Measurements from ENCODE around the gene ANTKMT. TPM values are rescaled to one million over a fixed set of nuclear protein-coding genes. Genes with fewer than 3 reads are reported as not detected.

Gene ANTKMT
- total and polyA plus RNA-seq, 2 donors from 2014 or later, result 44.1 to 70.4 TPM

DNA sequence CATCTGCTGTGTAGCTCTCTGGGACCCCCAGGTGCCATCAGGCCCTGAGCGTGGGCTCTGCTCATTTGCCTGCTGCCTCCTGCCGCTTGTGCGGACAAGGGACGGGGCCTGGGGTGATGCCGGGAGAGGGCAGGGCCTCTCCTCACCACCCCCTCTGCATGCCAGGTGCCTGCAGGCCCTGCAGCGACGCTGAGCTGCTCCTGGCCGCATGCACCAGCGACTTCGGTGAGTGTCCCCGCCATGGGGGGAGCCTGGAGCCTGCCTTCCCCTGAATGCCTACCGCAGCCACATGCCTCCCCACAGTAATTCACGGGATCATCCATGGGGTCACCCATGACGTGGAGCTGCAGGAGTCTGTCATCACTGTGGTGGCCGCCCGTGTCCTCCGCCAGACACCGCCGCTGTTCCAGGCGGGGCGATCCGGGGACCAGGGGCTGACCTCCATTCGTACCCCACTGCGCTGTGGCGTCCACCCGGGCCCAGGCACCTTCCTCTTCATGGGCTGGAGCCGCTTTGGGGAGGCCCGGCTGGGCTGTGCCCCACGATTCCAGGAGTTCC, 4.1 kb upstream of the ANTKMT start:
- DNase-seq, result no peak
- TF ChIP-seq, protein P1, sequence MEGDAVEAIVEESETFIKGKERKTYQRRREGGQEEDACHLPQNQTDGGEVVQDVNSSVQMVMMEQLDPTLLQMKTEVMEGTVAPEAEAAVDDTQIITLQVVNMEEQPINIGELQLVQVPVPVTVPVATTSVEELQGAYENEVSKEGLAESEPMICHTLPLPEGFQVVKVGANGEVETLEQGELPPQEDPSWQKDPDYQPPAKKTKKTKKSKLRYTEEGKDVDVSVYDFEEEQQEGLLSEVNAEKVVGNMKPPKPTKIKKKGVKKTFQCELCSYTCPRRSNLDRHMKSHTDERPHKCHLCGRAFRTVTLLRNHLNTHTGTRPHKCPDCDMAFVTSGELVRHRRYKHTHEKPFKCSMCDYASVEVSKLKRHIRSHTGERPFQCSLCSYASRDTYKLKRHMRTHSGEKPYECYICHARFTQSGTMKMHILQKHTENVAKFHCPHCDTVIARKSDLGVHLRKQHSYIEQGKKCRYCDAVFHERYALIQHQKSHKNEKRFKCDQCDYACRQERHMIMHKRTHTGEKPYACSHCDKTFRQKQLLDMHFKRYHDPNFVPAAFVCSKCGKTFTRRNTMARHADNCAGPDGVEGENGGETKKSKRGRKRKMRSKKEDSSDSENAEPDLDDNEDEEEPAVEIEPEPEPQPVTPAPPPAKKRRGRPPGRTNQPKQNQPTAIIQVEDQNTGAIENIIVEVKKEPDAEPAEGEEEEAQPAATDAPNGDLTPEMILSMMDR (IDR thresholded peaks at IDR 0.05; ENCODE audit: borderline replicate concordance, extremely low read depth, insufficient read depth), result no peak
- intact Hi-C loops (cut with DNase I), result no loop called here
- FAIRE-seq, result no peak
- Histone ChIP-seq H3K27me3 (ENCODE audit: control insufficient read depth, insufficient read depth, low read length) (no peaks in the 10 kb centered on the region), H3K27ac (ENCODE audit: low read depth in 2 of 2, low read length in 2 of 2) (no peak overlapping the region), H3K9ac (ENCODE audit: low read length in 3 of 3) (no peak overlapping the region), H3K4me1 (ENCODE audit: control insufficient read depth in 2 of 3, insufficient read depth in 2 of 3, low read depth in 1 of 3, low read length in 3 of 3) (peaks cover 0 to 37% (median 4%) of the 10 kb centered on the region in 3 donors), H3K36me3 (ENCODE audit: control insufficient read depth in 2 of 3, insufficient read depth in 3 of 3, low read length in 3 of 3) (no peaks in the 10 kb centered on the region), H3K9me3 (ENCODE audit: control insufficient read depth in 2 of 3, insufficient read depth in 1 of 3, low read length in 3 of 3) (no peaks in the 10 kb centered on the region), H3K4me3 (ENCODE audit: low read length in 3 of 3) (no peak overlapping the region)

- H3K27me3 ChIP-seq (ENCODE audit: control insufficient read depth, insufficient read depth, low read length), result no peaks in the 10 kb centered on the region
- no peak overlapping the region for H3K9ac ChIP-seq (ENCODE audit: low read length in 3 of 3)
- FAIRE-seq (no peak), DNase-seq (no peak)
- TF ChIP-seq, protein P1 (IDR thresholded peaks at IDR 0.05; ENCODE audit: borderline replicate concordance, extremely low read depth, insufficient read depth), result no peak
- no peak overlapping the region for H3K27ac ChIP-seq (ENCODE audit: low read depth in 2 of 2, low read length in 2 of 2)
- intact Hi-C loops (cut with DNase I), result no loop called here
- no peak overlapping the region for H3K4me3 ChIP-seq (ENCODE audit: low read length in 3 of 3)
- no peaks in the 10 kb centered on the region for H3K9me3 ChIP-seq (ENCODE audit: control insufficient read depth in 2 of 3, insufficient read depth in 1 of 3, low read length in 3 of 3)
- peaks cover 0 to 38% (median 4%) of the 10 kb centered on the region in 3 donors for H3K4me1 ChIP-seq (ENCODE audit: control insufficient read depth in 2 of 3, insufficient read depth in 2 of 3, low read depth in 1 of 3, low read length in 3 of 3)
- H3K36me3 ChIP-seq (ENCODE audit: control insufficient read depth in 2 of 3, insufficient read depth in 3 of 3, low read length in 3 of 3), result no peaks in the 10 kb centered on the region
Measured at GRCh38 chr16:717450-718245, 3.3 kb upstream of the ANTKMT start.

DNA sequence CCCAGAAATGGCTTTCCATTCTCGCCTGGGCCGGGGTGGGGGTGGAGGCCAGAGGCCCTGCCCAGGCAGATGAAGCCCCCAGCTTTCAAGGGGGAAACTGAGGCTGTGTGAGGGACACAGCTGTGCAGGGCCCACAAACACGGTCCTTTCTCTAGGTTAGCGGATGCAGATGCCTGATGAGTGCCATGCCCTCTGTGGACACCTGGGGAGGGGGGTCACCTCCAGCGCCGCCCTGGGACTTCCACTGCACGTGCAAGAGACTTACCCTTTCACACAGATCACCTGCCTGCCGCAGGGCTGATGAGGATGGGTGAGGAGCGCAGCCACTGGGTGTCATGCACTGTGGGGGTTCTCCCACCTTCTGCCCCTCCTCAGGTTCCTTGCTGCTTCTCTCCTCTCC, 2.6 kb upstream of the ANTKMT start:
- no peak overlapping the region for H3K4me3 ChIP-seq (ENCODE audit: low read length in 3 of 3)
- intact Hi-C loops (cut with DNase I), result no loop called here
- FAIRE-seq (no peak), DNase-seq (no peak)
- peaks cover 0 to 38% (median 4%) of the 10 kb centered on the region in 3 donors for H3K4me1 ChIP-seq (ENCODE audit: control insufficient read depth in 2 of 3, insufficient read depth in 2 of 3, low read depth in 1 of 3, low read length in 3 of 3)
- no peaks in the 10 kb centered on the region for H3K9me3 ChIP-seq (ENCODE audit: control insufficient read depth in 2 of 3, insufficient read depth in 1 of 3, low read length in 3 of 3)
- no peaks in the 10 kb centered on the region for H3K27me3 ChIP-seq (ENCODE audit: control insufficient read depth, insufficient read depth, low read length)
- H3K27ac ChIP-seq (ENCODE audit: low read depth in 2 of 2, low read length in 2 of 2), result no peak overlapping the region
- H3K9ac ChIP-seq (ENCODE audit: low read length in 3 of 3), result no peak overlapping the region
- TF ChIP-seq, protein P1 (IDR thresholded peaks at IDR 0.05; ENCODE audit: borderline replicate concordance, extremely low read depth, insufficient read depth), result no peak
- H3K36me3 ChIP-seq (ENCODE audit: control insufficient read depth in 2 of 3, insufficient read depth in 3 of 3, low read length in 3 of 3), result no peaks in the 10 kb centered on the region

Data from kidney (tissue), 14 donors.